GM18867 (cell line): ENCODE data around the gene SLC22A23.
"Not testable (repeated sequence)": the region's sequence is repeated elsewhere in the genome, so short reads cannot be mapped to it uniquely, and the experiment has no call there.

ENCODE experiments used
- ATAC-seq: cut with Tn5 transposase; IDR thresholded peaks from one replicate; pipeline ENCODE4 v1.9.1; 2021; ENCODE audit warnings: mild to moderate bottlenecking, moderate library complexity; ENCODE audit not compliant: unreplicated experiment

SLC22A23 gene

DNA sequence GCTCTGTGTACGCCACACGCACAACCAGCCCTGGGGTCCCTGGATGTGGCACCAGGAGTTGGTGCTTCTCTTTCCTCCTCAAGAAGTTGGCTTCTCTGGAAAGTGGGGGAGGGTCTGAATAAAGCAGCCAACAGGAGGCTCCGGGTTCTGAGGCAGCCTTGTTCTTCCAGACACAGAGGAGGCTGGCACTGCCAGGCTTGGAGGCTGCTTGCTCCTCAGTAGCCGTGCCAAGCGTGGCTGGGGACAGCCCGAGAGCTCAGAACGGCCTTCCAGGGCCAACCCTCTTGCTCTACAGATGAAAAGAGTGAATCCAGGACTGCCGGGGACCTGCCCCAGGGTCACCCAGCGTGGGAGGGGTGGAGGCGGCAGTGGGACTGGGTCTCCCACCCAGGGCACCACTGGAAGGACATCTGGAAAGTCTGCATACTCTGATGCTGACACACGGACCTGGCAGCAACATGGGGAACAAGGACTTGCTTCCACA is 70.4 kb downstream of the SLC22A23 start:
- ATAC-seq: no peak

- no peak for ATAC-seq
Observed at GRCh38 chr6:3385660-3386151, 71.1 kb downstream of the SLC22A23 start.

GRCh38 chr6:3385181-3385580 is 71.7 kb downstream of the SLC22A23 start:
- ATAC-seq: not testable (repeated sequence)

DNA sequence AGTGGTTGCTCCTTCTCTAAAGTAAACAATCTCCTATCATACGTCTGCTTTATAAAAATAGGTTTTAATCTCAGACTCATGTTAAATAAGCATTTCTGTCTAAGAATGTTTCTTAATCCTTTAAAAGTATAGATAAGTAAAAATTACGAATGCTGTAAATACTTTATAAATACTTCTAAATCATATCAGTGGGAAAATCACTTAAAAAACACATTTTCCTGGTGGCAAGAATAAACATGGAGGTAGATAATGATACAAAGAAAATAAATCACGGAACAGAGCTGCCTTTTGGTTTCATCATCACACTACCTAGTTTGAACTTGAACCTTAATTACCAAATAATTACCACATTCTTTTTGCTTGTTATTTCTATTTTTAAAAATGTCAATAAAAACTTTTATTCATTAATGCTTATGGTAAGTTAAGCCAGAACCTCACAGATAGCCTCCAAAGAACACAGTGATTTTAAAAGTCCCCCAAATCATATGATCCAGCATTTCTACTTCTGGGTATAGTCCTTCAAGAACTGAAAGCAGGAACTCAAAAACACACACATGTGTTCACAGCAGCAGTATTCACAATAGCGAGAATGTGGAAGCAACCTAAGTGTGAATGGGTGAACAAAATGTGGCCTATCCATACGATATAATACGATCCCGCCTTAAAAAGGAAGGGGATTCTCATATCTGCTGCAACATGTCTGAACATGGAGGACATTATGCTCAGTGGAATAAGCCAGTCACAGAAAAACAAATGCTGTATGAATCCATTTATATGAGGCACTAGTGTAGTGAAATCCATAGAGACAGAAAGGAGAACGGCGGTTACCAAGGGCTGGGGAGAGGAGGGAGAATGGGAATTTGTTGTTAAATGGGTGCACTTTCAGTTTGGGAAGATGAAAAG is 72.4 kb downstream of the SLC22A23 start:
- ATAC-seq: no peak

- ATAC-seq: no peak
Observed at GRCh38 chr6:3383525-3383924, 73.3 kb downstream of the SLC22A23 start.

DNA sequence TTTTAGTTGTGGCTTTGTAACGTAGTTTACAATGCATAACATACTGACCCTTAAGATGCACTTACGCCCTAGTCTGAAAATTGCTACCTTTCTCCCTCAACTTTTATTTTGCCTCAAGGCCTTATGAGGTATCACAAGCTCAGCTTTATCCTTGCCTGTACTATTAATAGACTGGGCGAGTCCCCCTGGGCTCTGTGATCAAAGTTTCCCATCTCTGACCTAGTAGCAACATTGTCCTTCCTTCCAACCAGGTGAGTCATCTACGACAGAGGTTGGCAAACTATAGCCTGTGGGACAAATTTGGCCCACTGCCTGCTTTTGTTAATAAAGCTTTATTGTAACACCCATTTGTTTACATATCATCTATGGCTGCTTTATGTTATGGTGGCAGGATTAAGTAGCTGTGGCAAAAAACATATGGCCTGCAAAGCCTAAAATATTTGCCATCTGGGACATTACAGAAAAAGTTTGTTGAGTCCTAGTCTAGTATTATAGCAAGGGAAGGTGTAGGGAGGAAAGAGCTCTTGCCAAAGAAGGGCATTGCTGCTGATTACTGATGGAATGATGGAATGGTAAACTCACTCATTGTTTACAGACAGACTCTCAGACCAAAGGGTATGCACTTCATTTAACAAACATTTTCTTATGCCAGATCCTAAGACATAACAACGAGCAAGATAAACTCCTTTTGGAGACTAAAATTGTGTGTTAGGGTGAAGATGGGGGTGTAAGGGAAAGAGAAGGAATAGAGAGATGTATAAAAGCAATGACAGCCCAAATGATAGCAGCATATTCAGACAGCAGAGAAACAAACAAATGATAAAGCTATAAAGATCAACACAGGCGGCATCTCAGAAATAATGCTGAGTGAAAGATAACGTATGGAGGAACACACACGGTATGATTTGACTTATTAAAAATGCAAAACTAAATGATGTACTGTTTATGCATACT is 74.2 kb downstream of the SLC22A23 start:
- ATAC-seq: no peak

GRCh38 chr6:3381233-3381921 is 75.5 kb downstream of the SLC22A23 start:
- no peak for ATAC-seq

GRCh38 chr6:3380344-3381232 is 76.3 kb downstream of the SLC22A23 start:
- ATAC-seq: no peak

GRCh38 chr6:3379482-3380060 is 77.3 kb downstream of the SLC22A23 start:
- no peak for ATAC-seq

GRCh38 chr6:3378808-3379207 is 78.0 kb downstream of the SLC22A23 start:
- ATAC-seq: not testable (repeated sequence)

GRCh38 chr6:3378398-3378782 is 78.5 kb downstream of the SLC22A23 start:
- not testable (repeated sequence) for ATAC-seq

- no peak for ATAC-seq
Observed at GRCh38 chr6:3377536-3378397, 79.1 kb downstream of the SLC22A23 start.

DNA sequence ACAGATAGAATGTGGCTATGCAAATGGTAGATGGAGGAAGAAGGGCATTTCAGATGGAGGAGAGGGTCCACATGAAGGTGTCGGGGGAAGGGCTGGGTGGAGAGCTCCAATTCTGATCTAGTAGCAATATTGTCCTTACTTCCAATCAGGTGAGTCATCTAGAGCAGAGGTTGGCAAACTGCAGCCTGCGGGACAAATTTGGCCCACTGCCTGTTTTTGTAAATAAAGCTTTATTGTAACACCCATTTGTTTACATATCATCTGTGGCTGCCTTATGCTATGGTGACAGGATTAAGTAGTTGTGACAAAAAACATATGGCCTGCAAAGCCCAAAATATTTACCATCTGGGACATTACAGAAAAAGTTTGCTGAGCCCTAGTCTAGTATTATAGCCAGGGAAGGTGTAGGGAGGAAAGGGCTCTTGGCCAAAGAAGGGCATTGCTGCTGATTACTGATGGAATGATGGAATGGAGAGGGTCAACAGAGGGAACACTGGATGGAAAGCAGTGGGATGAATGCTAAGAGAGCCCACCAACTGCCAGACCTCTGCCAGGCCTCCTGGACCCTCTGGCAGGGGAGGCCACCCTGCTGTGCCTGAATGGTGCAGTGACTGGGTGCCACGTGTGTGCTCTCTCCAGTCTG is 79.8 kb downstream of the SLC22A23 start:
- no peak for ATAC-seq

DNA sequence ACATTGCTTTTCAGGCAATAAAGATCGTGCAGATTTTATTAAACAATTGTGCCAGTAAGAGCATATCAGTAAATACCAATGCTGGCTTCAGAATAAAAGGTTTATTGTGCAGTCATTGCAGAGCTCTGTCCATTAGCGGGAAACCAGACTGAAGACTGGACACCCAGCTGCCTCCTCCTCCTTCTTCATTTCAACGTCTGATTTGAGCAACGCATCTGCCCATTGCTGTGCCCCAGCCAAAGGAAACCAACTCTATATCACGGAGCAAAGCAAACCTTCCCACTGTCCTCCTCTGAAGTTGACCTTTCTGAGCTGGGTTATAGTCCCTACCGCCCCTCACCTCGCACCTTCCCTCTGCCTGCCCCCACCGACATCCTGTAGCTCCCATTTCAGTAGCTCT is 80.8 kb downstream of the SLC22A23 start:
- no peak for ATAC-seq

GRCh38 chr6:3373597-3374203 is 83.2 kb downstream of the SLC22A23 start:
- ATAC-seq: no peak

DNA sequence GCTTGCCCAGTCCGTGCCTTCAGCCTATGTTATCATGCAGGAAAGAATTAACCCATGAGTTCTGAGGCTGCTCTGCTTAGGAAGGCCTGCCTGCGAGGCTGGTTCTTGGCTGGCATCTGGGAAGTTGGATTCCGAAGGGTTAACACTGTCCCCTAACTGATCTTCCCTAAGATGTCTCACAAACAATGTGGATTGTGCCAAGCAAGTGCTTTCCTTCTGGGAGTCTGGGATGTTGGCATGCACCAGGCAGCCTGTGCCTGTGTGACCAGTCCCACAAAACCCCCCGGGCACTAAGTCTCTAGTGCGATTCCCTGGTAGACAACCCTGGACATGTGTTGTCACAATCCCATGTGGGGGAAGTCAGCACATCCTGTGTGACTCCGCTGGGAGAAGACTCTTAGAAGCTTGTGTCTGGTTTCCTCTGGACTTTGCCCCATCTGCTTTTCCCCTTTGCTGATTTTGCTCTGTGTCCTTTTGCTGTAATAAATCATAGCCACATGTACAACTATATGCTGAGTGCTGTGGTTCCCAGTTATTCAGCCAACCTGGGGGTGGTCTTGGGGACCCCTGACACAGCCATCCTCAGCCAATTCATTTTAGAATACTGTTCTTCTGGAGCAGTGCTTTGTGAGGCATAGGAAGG is 83.8 kb downstream of the SLC22A23 start:
- no peak for ATAC-seq
